Limb (tissue), 2 donors: Measurements from ENCODE around the gene BCAS3.
"Not testable (repeated sequence)": the region's sequence is repeated elsewhere in the genome, so short reads cannot be mapped to it uniquely, and the experiment has no call there.

Experiments used
- DNase-seq, 2 donors: peaks; one replicate each; pipeline ENCODE4 v3.0.0-alpha.2; 2016; ENCODE audit errors: extremely low spot score in 2 of 2

The BCAS3 gene

DNA sequence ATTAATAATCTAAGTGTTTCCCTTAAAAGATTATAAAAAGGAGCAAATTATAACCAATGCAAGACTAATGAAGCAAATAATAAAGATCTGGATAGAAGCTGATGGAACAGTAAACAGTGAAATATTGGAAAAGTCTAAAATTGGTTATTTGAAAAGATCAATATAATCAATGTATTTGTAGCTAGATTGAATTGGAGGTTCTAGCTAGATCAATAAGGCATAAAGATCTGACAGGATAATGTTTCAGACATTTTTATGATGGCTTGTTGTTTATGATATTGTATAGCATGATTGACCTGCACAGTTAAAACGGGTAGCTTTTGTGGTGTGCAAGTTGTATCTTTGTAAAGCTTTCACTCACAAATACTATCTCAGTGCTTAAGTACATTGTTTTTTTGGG, 245.3 kb downstream of the BCAS3 start:
- no peak for DNase-seq

- DNase-seq, result no peak
These were observed 249.0 kb downstream of the BCAS3 start for GRCh38 chr17:60926466-60927183.

- no peak for DNase-seq
These were observed 256.1 kb downstream of the BCAS3 start for GRCh38 chr17:60933739-60934138.

DNA sequence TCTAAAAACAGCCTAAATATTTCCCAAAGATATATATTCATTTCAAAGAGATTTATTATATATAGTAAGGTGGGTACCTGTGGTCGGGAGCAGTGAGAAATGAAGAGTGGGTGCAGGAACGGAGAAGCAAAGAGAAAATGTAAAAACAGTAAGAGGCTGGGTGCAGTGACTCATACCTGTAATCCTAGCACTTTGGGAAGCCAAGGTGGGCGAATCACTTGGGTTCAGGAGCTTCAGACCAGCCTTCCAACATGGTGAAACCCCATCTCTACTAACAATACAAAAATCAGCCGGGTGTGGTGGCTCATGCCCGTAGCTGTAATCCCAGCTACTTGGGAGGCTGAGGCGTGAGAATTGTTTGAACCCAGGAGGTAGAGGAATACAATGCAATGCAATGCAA, 257.1 kb downstream of the BCAS3 start:
- DNase-seq, result no peak

DNA sequence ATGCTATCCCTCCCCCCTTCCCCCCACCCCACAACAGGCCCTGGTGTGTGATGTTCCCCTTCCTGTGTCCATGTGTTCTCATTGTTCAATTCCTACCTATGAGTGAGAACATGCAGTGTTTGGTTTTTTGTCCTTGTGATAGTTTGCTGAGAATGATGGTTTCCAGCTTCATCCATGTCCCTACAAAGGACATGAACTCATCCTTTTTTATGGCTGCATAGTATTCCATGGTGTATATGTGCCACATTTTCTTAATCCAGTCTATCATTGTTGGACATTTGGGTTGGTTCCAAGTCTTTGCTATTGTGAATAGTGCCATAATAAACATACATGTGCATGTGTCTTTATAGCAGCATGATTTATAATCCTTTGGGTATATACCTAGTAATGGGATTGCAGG, 258.3 kb downstream of the BCAS3 start:
- DNase-seq, result not testable (repeated sequence)

GRCh38 chr17:60939318-60939717, 261.7 kb downstream of the BCAS3 start:
- DNase-seq, result no peak

- DNase-seq, result peak; percentile 55 to 66
These were observed 263.4 kb downstream of the BCAS3 start for GRCh38 chr17:60941028-60941427.

GRCh38 chr17:60941571-60941970, 263.9 kb downstream of the BCAS3 start:
- DNase-seq, result no peak

DNA sequence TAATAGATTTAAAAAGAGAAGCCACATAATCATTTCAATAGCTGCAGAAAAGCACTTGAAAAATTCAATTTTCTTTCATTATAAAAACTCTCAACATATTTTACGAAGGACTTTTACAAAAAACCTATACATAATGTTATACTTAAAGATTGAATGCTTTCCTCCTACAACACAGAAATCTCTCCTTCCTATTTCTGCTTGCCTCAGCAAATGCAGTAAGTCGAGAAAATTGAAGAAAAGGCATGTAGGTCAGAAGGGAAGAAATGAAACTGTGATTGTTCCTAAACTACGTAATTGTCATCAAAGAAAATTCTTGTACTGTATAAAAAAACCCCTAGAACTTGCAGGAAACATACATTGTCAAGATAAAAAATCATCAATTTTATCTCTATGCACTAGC, 267.1 kb downstream of the BCAS3 start:
- DNase-seq, result no peak

DNA sequence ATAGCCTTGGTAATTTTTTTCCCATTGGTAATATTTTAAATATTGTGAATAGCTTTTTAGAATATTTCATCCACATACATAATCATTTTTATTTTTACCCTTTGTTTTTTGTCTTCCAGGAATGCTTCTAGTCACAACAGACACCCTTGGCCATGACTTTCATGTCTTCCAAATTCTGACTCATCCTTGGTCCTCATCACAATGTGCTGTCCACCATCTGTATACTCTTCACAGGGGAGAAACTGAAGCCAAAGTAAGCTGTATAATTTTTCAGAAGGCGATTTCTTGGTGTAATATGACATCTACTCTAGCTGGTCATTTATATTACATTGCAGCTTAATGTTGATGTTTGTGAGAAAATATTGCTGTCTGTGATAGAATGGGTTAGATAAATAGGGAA, 269.4 kb downstream of the BCAS3 start:
- DNase-seq, result no peak

DNA sequence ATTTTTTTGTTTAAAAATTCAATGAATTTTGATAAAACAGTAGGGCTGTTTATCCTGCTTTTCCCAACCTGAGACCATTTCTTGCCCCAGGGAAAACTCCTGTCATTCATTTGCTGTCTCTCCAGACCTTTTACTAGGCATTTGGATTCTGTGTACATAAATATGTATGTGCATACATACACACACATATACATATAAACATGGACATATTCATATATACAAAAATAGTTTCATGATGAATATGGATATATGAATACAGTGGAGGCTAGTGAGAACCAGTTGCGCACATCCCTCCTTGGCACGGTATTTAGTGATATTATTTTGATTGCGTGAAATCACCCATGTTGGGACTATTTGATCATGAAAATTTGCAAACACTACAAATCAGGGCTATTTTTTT, 269.9 kb downstream of the BCAS3 start:
- no peak for DNase-seq

DNA sequence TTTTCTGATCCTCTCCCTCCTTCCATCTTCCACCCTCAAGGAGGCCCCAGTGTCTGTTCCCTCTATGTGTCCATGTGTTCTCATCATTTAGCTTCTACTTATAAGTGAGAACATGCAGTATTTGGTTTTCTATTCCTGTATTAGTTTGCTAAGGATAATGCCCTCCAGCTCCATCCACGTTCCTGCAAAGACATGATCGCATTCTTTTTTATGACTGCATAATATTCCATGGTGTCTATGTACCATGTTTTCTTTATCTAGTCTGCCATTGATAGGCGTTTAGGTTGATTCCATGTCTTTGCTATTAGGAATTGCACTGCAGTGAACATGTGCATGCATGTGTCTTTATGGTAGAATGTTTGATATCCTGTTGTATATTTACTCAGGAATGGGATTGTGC, 275.1 kb downstream of the BCAS3 start:
- no peak for DNase-seq

GRCh38 chr17:60959011-60959410, 281.4 kb downstream of the BCAS3 start:
- DNase-seq, result no peak

- DNase-seq, result no peak
These were observed 282.0 kb downstream of the BCAS3 start for GRCh38 chr17:60959696-60960095.

GRCh38 chr17:60960398-60961065, 282.9 kb downstream of the BCAS3 start:
- DNase-seq, result no peak

DNA sequence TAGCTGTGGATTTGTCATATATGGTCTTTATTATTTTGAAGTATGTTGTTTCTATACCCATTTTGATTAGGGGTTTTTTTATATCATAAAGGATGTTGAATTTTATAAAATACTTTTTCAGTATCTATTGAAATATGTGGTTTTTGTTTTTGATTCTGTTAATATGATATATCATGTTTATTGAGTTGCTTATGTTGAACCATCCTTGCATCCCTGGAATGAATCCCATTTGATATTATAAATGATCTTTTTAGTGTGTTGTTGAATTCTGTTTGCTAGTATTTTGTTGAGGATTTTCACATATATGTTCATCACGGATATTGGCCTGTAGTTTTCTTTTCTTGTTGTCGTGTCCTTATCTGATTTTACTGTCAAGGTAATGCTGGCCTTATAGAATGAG, 286.5 kb downstream of the BCAS3 start:
- no peak for DNase-seq

GRCh38 chr17:60968266-60968665, 290.6 kb downstream of the BCAS3 start:
- DNase-seq, result no peak

GRCh38 chr17:60969500-60970037, 291.9 kb downstream of the BCAS3 start:
- no peak for DNase-seq

- DNase-seq, result no peak
These were observed 293.1 kb downstream of the BCAS3 start for GRCh38 chr17:60970741-60971140.

DNA sequence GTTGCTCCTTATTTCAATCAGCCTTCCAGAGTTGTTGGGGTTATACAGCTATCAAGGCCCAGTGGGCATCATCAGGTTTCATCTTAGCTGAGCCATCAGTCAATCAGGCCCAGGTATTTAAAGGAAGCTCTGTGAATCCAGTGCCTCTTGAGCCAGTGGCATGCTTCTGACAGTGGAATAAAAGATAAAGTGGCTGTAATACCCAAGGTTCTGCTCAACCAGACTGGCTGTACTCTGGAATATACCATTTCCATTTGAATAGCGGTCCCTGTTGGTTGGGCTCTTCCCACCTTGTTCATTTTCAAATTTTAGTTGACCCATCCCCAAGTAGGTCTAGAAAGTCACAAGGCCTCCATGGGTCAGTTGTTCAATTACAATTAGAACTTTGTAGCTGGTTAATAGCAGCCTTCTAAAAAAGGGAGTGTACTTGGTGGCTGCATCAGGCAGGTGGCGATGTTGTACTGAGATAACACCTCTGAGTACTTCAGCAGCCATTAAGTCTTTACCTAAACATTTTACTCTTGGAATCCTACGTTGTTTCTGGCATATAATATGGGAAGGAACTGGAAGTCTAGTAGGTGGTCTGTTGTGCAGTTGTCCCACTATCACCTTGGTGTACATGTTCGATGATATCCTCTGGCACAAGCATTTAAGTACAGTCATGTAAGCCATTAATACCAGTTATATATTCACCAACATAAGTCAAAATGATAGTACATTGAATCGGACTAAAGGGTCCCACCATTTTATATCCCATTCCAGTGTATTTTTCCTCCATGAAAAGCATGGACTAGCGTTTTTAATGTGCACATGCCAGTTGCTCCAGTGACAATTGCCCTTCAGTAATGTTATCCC, 294.1 kb downstream of the BCAS3 start:
- DNase-seq, result peak; percentile 68 to 69

DNA sequence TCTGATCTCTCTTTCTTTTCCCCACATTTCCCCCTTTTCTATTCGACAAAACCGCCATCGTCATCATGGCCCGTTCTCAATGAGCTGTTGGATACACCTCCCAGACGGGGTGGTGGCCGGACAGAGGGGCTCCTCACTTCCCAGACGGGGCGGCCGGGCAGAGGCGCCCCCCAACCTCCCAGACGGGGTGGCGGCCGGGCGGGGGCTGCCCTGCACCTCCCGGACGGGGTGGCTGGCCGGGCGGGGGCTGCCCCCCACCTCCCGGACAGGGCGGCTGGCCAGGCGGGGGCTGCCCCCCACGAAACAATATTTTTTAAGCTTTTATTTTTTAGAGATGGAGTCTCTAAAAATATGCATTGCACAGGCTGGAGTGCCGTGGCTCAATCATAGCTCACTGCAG, 299.2 kb downstream of the BCAS3 start:
- not testable (repeated sequence) for DNase-seq

DNA sequence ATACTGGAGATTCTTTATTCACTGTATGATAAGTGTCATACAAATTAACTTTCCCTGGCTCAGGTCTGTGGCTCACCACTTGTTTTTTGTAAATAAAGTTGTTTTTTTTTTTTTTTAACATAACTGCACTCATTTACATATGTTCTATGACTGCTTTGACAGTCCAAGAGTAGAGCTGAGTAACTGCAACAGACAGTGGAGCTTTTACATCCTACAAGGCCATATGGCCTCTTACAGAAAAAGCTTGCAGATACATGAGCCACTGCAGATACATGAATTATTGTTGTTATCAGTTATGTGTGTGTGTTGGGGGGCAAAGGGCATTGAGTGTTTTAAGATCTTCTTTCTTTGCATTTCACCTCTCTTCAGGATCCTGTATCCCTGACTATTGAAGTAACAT, 311.7 kb downstream of the BCAS3 start:
- no peak for DNase-seq
